HG03558 (cell line): Measurements from ENCODE around the gene DNMBP.
A peak's percentile ranks its signal among the peaks of the same experiment; 100 is the strongest.
"Not testable (repeated sequence)": the region's sequence is repeated elsewhere in the genome, so short reads cannot be mapped to it uniquely, and the experiment has no call there.

ENCODE experiments used
- ATAC-seq: cut with Tn5 transposase; IDR thresholded peaks from one replicate; pipeline ENCODE4 v1.9.1; 2021; ENCODE audit warnings: moderate number of reproducible peaks; ENCODE audit not compliant: unreplicated experiment; ENCODE audit errors: extremely low read depth

Gene DNMBP

GRCh38 chr10:99963467-99964165 lies 46.1 kb downstream of the DNMBP start:
- ATAC-seq = not testable (repeated sequence)

- ATAC-seq = no peak
Observed at GRCh38 chr10:99958806-99959205, 50.9 kb downstream of the DNMBP start.

- no peak for ATAC-seq
Observed at GRCh38 chr10:99958302-99958701, 51.4 kb downstream of the DNMBP start.

- ATAC-seq = not testable (repeated sequence)
Observed at GRCh38 chr10:99953510-99953909, 56.2 kb downstream of the DNMBP start.

GRCh38 chr10:99952799-99953198 lies 56.9 kb downstream of the DNMBP start:
- no peak for ATAC-seq

GRCh38 chr10:99946051-99946450 lies 63.7 kb downstream of the DNMBP start:
- not testable (repeated sequence) for ATAC-seq

- no peak for ATAC-seq
Observed at GRCh38 chr10:99945263-99945662, 64.5 kb downstream of the DNMBP start.

- no peak for ATAC-seq
Observed at GRCh38 chr10:99944860-99945259, 64.9 kb downstream of the DNMBP start.

- no peak for ATAC-seq
Observed at GRCh38 chr10:99943908-99944307, 65.8 kb downstream of the DNMBP start.

- ATAC-seq = no peak
Observed at GRCh38 chr10:99941942-99942820, 67.6 kb downstream of the DNMBP start.

- peak; percentile 88 for ATAC-seq
Observed at GRCh38 chr10:99938563-99938962, 71.2 kb downstream of the DNMBP start.

- ATAC-seq = no peak
Observed at GRCh38 chr10:99937630-99938029, 72.1 kb downstream of the DNMBP start.

GRCh38 chr10:99932203-99932957 lies 77.4 kb downstream of the DNMBP start:
- not testable (repeated sequence) for ATAC-seq

GRCh38 chr10:99930731-99931550 lies 78.8 kb downstream of the DNMBP start:
- ATAC-seq = no peak

GRCh38 chr10:99929360-99929759 lies 80.4 kb downstream of the DNMBP start:
- no peak for ATAC-seq

GRCh38 chr10:99927721-99928280 lies 81.9 kb downstream of the DNMBP start:
- no peak for ATAC-seq

- ATAC-seq = no peak
Observed at GRCh38 chr10:99926925-99927720, 82.6 kb downstream of the DNMBP start.

- ATAC-seq = no peak
Observed at GRCh38 chr10:99924451-99925255, 85.1 kb downstream of the DNMBP start.
